Endothelial cell of hepatic sinusoid (primary cell): ENCODE results near the gene SLC1A3.

Source experiments
- in situ Hi-C: cut with HindIII; loops from 2 replicates; pipeline ENCODE4 v1.10.0; 2017; ENCODE audit warnings: low sequenced_read_pairs

SLC1A3 gene

DNA sequence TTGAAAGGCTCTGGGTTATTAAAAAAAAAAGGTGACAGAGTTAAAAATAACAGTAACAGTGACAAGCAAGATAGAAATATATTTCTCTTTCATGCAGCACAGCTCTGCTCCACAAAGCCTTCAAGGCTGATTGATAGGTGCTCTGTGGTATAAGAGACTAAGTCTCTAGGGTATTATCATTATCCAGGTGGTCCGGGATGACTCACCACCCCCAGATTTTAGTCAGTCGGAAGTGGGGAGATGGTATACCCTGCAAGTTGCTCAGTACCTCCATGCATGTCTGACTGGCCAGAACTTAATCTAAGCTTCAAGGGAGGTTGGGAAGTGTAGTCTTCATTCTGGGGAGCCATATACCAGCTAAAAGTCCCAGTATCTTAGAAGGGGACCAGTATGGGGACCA, 76.1 kb downstream of the SLC1A3 start:
- in situ Hi-C loops, result no loop called here

DNA sequence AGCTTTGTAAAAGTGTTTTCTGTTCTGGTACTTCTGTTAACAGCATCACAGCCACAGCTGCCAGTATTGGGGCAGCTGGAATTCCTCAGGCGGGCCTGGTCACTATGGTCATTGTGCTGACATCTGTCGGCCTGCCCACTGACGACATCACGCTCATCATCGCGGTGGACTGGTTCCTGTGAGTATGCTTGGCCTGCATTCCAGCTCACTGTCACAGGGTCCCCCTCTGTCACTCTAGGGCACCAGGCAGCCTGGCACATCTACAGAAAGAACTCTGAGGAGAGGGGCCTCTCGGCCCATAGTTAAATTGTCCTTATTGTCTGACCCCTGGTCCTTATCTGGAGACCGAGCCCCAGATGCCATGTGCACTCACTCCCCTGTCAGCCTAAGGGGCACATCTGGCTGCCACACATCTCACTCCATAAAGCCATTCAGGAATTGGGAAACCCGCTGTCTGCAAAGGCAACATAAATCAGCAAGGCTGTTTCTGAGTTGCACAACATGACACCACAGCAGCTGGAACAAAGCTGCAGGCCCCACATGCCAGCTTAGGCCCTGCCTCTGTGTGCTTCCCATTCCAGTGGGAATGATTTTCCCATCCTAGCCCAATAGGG, 77.5 kb downstream of the SLC1A3 start:
- in situ Hi-C loops, result no loop called here

DNA sequence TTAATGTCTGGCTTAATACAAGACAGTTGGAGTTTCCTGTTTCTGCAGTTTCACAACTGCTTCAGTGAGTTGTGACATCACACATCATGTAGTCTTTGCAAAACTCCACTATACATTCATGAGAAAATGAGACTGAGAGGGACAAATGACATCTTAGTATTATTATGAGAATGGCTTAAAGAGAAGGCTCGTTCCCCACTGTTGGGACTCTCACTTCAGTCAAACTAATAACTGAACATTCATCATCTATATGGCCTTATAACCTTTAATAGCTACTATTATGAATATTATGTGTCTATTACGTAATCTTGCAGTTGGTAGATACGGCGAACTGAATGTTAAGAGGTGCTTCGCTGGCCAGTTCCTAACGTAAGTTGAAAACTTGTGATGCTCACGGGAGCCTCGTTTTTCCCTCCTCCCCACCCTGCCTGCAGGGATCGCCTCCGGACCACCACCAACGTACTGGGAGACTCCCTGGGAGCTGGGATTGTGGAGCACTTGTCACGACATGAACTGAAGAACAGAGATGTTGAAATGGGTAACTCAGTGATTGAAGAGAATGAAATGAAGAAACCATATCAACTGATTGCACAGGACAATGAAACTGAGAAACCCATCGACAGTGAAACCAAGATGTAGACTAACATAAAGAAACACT, 79.4 kb downstream of the SLC1A3 start:
- in situ Hi-C loops, result no loop called here

DNA sequence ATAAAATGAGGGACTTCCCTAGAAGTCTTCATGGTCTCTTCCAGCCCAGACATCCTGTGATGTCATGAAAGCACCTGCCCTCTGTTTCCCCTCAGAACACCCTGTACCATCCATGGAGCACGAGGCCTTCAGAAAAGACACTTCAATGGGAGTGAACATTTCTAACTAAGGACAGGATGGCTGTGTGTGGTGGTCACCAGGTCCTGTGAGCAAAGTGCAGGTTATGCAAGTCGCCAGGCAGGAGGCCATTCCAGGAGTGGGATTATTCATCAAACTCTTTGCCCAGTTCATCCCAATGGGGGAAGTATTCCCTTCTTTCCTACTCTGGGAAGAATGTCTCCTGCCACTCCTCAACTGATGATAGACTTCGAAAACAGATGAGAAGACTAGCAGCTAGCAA, 80.5 kb downstream of the SLC1A3 start:
- in situ Hi-C loops, result no loop called here

DNA sequence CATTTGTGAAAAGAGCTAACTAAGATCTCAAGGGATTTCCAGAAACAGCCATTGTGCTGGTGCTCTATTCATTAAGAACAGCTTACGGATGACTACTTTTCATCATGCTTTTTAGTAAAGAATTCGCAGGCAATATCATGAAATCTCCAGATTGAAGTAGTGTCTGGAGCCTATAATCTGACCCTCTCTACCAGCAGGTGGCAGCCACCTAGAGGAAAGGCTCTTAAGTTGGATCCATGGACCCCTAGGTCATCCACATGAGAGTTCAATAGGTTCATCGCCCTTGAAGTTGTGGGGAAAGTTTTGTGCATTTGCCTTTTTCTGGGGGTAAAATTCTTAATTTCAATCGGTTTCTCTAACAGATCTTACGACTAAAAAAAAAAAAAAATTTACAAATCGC, 82.3 kb downstream of the SLC1A3 start:
- in situ Hi-C loops, result no loop called here

DNA sequence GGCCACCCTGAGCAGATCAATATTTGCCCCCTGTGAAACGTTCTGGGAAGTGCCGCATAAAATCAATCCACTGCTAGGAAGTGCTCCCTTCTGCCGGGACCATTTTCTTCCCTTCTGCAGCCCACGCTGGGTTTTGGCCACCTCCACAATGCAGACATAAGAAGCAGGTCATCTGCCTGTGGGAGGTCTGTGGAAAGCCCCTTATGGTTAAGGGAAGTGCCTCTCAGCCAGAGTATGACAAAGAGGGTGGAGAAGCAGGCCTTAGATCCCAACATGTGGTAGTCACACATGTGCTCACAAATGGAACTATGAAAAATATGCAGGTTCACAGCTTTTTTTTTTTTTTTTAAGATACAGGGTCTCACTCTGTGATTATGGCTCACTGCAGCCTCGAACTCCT, 82.8 kb downstream of the SLC1A3 start:
- in situ Hi-C loops, result no loop called here

DNA sequence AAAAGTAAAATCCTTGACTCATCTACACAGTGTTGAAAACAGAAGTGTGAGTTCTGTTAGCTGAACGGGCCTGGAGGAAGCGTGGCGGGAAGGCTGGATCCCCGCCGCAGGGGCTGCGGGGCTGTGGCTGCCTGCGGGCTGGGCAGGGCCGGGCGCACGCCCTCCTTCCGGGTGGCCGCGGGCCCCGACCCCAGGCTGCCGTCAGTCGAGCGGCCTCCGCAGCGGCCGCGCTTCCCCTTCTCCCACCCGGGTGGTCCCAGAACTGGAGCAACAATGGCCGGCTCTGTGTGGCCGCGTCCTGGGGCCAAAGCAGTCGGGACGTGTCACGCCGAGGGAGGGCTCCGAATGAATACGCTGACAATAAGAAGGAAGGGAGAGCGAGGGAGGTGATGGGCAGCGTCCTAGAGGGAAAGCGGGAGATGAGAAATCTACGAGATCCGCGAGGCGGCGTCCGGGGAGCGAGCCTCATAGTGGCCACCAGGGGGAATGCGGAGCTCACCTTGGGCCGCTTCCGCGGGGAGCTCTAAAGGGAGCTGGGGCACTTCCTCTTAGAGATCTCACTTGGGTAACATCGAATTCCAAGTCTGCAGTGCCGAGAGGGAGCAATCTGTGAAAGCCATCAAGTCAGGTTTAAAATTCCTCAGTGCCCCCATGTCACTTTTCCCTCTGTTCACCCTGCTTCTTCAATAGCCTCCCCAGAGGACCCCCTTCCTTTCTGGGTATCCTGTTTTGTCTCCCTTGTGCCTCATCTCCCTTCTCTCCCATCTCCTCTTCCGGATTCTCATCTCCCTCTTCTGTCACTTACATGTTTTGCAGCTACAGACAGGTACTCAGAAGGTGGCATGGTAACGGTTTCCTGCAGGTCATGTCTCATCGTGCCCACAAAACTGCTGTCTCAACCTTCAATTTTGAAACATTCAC, 83.9 kb downstream of the SLC1A3 start:
- in situ Hi-C loops, result no loop called here

DNA sequence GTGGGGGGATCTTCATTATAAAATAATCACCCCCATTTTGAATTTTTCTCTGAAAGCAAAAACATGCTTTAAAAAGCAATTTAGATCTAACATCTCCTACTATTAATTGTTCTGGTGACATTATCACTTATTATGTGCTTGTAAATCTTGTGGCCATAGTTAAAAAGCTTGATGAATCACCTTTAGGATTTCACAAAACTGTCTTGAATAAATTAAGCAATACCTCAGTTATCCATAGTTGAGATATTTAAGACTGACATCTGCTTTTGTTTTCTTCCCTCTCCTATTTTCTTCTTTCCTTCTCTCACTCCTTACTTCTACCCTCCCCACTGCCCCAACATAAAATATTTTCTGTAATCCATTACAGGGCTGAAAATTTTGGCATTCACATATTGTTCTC, 84.8 kb downstream of the SLC1A3 start:
- in situ Hi-C loops, result no loop called here

DNA sequence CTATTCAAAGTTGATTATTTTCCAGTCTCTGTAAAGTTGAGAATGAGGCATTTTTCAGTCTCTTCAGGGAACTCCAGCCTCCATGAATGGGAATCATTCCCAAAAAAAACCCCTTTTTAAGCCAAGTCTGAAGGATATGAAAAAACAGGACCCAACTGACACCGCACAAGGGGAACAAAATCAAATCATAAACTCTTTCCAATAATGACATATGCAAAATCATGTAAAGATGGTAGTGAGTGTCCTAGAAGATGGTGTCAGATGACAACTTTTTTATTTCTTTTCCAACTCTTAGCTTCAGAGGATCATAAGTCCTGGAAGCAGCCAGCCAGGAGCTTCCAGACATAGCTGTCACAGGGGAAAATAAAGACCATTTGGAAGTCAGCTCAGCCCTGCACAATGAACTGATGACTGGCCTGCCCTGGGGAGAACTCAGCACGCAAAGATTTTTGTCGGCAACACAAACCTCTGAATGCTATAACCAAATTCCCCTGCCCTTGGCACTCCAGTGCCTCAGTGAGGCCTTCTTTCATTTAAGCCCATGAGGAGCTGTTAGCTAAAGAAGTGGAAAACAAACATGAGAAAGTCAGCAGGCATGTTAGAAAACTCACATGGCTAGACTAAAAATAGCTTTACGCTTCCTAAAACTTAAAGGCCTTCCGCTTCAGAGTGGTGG, 85.4 kb downstream of the SLC1A3 start:
- in situ Hi-C loops, result no loop called here

DNA sequence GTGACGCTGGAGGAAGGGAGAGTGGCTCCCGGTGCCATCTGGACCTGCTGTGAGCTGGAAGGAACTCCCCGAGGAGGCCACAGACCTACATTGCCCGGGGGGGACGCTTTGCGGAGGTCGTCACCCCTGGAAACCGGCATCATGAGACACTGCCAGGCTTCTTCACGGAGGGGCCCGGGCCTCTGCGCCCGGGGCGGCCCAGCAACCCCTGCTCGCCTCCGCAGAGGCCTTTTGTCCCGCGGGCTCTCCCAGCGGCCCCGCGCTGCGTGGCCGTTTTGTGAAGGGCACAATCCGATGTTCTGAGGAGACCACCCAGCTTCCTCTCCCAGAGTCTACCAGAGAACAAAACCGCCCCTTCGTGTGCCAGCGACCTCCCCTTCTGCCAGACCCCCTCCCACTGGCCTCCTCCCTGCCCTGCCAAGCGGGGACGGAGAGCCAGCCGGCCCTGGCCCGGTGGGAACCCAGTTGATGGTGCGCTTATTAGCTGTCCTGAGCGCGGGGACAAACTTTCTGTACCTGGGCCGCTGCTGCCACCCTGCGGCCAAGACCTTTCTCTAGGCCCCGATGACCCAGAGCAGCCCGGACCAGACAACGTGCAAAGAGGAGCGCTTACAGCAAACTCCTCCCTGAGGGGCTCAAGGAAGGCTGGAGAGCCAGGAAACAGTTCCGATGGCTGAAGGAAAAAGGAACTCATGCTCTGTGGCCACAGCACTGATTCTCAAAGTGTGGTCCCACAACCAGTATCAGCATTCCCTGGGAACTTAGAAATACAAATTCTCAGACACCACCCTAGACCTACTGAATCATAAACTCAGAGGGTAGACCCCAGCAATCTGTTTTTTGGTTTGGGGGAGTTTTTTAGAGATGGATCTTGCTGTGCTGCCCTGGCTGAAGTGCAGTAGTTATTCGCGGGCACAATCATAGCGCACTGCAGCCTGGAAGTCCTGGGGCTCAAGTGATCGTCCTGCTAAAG, 86.7 kb downstream of the SLC1A3 start:
- in situ Hi-C loops, result no loop called here

DNA sequence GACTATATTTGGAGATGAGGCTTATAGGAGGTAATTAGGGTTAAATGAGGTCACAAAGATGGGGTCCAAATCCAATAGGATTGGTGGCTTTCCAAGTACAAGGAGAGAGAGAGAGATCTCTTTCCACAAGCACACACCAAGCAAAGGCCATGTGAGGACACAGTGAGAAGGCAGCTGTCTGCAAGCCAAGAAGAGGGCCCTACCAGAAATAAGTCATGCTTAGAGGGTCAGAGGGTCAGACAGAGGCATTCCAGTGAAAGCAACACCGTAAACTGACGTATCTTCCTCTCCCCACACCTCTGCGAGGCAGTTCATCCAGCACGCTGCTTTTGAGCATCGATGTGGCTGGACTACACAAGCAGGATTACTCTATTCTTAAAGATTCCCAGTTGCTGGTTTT, 87.9 kb downstream of the SLC1A3 start:
- in situ Hi-C loops, result no loop called here

DNA sequence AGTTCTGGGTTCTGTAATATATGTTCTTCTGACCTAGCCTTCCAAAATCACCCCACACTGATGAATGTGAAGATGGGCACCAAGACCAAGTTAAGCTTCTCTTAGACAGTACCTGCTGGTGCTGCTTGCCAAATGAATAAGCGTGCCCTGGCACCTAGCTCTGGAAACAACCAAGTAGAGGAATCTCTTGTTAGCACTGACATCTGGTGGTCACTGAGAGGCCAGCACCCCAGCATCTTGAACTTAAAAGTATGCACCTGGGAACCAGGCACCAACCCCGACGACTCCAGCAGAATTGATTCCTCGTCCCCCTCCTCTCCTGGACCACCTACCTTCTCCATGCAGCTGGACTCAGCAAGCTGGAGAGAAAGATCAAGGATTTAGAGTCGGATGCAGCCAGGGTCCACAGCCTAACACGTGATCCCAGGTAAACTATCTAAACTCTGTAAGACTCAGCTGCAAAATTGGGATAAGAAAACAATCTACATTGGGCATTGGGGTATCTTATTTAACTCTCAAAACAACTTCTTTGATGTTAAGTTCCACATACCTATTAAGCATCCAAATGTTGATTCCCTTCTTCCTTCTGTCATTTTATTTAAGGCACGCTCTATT, 89.8 kb downstream of the SLC1A3 start:
- in situ Hi-C loops, result no loop called here

DNA sequence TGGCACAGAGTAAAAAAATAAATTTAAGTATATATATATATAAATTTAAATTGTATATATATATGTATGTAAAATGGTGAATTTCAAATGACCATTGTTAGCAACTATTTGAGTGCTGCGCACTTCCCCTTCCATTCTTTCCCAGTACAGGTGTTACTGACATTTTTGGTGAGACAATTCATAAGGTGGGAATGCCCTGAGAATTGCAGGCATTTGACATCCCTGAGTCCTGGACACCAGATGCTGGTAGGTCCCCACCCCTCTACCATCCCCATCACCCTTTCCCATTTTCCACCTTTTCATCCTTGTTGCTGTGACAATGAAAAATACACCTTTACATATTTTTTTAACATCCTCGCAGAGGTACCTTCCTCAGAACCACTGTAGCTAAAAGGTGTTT, 91.6 kb downstream of the SLC1A3 start:
- in situ Hi-C loops, result no loop called here

DNA sequence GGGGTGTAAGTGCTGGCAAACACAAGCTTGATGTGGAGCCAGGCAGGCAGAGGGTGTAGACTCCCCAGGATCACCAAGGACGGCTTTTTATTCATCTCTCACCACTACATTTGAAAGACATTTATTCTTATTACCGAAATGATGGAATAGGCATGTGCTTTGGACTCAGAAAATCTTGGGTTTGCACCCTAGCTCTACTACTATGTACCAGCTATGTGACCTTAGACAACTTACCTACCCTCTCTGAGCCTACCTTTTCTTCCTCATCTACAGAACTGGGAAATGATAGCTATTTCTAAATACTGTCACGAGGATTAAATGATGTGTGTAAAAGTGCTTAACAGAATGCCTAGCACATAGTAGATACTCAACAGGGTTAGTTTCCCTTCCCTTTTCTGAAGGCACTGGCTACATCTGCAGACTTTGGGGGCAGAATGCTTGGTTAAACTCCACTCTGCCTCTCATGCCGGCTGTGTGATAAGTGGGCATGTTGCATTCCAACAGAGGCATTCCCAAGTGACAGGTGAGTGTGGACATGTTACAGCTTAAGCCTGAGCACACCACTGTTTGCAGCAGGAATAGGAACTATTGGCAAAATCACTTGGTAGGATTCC, 94.8 kb downstream of the SLC1A3 start:
- in situ Hi-C loops, result loop anchor here (5.0 to 10.0 kb wide), 2 partner anchors 276 to 454 kb away; no protein-coding TSS in a partner anchor

DNA sequence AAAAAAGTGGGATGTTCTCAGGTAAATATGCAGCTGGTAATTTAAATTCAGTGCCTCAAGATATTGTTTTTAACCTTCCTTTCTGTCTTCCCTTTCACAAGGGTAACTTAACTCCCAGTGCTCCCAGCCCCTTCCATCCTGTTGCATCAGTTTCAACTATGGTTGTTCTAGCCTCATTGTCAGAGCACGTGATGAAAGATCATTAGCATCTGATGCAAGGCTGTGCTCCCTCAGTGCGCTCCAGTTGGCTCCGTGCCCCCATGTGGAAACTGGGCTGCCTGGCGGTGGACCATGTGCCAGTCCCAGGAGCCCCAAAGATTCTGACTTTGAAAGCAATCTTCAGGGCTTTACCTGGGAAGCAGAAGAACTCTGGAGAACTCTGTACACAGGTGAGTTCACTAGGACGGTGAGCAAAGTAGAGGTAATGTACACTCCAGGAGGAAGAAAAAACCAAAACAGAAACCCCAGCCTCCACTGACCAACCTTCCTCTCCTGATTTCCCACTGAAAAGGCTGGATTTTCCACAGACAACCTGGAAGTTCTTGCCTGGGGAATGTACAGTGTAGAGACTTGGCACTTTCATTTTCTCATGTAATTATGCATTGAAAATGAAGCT, 96.9 kb downstream of the SLC1A3 start:
- in situ Hi-C loops, result loop anchor here (5.0 to 10.0 kb wide), 2 partner anchors 279 to 456 kb away; no protein-coding TSS in a partner anchor

DNA sequence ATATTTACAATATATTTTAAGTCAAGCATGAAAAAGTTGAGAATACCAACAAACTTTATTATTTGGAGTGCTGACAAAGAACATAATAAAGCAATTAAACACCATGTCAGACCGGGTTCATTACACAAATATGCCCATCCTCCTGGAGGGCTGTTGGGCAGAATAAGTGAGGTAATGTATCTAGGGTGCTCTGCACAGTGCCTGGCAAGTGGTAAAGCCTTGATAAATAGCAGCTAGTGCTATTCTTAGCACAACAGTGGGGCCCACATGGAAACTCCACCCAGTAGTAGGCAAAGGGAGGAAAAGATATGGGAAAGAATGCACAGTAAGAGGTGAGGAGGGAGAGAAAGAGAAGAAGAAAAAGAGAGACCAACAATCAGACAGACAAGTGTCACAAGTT, 97.7 kb downstream of the SLC1A3 start:
- in situ Hi-C loops, result loop anchor here (5.0 to 10.0 kb wide), 2 partner anchors 279 to 457 kb away; no protein-coding TSS in a partner anchor

DNA sequence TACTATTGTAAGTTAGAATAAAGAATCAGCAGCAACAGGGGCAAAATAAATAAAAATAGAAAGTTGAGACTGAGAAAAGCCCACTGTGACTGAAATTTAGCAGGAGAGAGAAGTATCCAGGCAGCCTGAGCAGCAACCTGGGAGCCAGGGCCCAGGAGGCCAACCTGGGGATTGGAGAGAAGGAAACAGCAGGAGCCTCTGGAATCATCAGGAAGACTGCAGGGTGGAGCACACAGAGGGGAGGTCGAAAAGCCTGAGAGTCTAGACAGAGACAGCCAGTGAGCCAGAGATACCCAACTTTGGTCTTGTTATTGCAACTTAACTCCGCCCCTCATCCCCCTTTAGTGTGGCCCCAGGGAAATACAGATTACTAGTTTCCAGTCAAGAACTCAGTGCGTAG, 98.6 kb downstream of the SLC1A3 start:
- in situ Hi-C loops, result loop anchor here (10.0 kb wide), 1 partner anchor 280 kb away; no protein-coding TSS in a partner anchor

DNA sequence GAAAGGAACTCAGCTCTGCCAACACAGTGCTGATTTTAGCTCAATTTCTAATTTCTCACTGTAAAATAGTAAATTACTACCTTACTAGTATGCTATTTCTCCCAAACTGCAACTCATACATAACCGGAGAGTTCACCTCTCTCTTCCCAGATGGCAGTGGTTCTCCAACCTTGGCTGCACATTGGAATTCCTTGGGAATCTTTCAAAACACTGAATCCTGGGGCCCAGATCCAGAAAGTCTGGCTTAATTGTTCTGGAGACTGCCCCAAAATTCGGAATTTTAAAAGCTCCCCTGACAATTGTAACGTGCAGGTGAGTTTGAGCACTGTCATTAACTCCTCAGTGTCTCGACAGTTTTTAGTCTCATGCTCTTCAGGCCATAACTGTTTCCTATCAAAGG, 100.3 kb downstream of the SLC1A3 start:
- in situ Hi-C loops, result loop anchor here (10.0 kb wide), 1 partner anchor 282 kb away; no protein-coding TSS in a partner anchor
